AG20443 (cell line): ENCODE data around the gene PDLIM7.

Source experiments
- DNase-seq: peaks from one replicate; pipeline ENCODE4 v3.0.0; 2012; ENCODE audit warnings: low spot score, mixed read lengths

The PDLIM7 gene

GRCh38 chr5:177473443-177474001 is 23.9 kb downstream of the PDLIM7 start, which contains the start of gene DBN1:
Gene DBN1 (minus strand): TSS chr5:177473634. CDS start chr5:177473521, 113 bp downstream.
- DNase-seq = peak; percentile 94

- DNase-seq = peak; percentile 60
Measured at GRCh38 chr5:177472460-177473442, 24.7 kb downstream of the PDLIM7 start.

- peak; percentile 62 for DNase-seq
Measured at GRCh38 chr5:177471610-177472356, 25.6 kb downstream of the PDLIM7 start.

- DNase-seq = no peak
Measured at GRCh38 chr5:177470759-177471536, 26.5 kb downstream of the PDLIM7 start.

- no peak for DNase-seq
Measured at GRCh38 chr5:177469750-177470525, 27.5 kb downstream of the PDLIM7 start.

- DNase-seq = peak; percentile 75
Measured at GRCh38 chr5:177468685-177469628, 28.4 kb downstream of the PDLIM7 start.

- DNase-seq = no peak
Measured at GRCh38 chr5:177468329-177468684, 29.1 kb downstream of the PDLIM7 start.

GRCh38 chr5:177467436-177467835 is 30.0 kb downstream of the PDLIM7 start:
- no peak for DNase-seq

- DNase-seq = no peak
Measured at GRCh38 chr5:177466861-177467260, 30.5 kb downstream of the PDLIM7 start.

- no peak for DNase-seq
Measured at GRCh38 chr5:177465044-177465443, 32.4 kb downstream of the PDLIM7 start.

- no peak for DNase-seq
Measured at GRCh38 chr5:177462021-177462670, 35.3 kb downstream of the PDLIM7 start.

- DNase-seq = no peak
Measured at GRCh38 chr5:177459819-177460628, 37.4 kb downstream of the PDLIM7 start.

GRCh38 chr5:177459357-177459756 is 38.0 kb downstream of the PDLIM7 start:
- no peak for DNase-seq

- DNase-seq = no peak
Measured at GRCh38 chr5:177458912-177459350, 38.5 kb downstream of the PDLIM7 start.

GRCh38 chr5:177457852-177458681 is 39.3 kb downstream of the PDLIM7 start:
- DNase-seq = no peak

- DNase-seq = peak; percentile 95
Measured at GRCh38 chr5:177456976-177457851, 40.2 kb downstream of the PDLIM7 start.
